NCI-H146 (cell line): ENCODE data around the gene CDC42EP4.
"Not testable (repeated sequence)": the region's sequence is repeated elsewhere in the genome, so short reads cannot be mapped to it uniquely, and the experiment has no call there.

Source experiments
- DNase-seq: peaks from one replicate; lab custom pipeline; 2025; lab: John Stamatoyannopoulos, UW

The CDC42EP4 gene

GRCh38 chr17:73342541-73343167, 30.9 kb upstream of the CDC42EP4 start:
- DNase-seq: no peak

- DNase-seq: no peak
These were observed 30.3 kb upstream of the CDC42EP4 start for GRCh38 chr17:73342050-73342522.

DNA sequence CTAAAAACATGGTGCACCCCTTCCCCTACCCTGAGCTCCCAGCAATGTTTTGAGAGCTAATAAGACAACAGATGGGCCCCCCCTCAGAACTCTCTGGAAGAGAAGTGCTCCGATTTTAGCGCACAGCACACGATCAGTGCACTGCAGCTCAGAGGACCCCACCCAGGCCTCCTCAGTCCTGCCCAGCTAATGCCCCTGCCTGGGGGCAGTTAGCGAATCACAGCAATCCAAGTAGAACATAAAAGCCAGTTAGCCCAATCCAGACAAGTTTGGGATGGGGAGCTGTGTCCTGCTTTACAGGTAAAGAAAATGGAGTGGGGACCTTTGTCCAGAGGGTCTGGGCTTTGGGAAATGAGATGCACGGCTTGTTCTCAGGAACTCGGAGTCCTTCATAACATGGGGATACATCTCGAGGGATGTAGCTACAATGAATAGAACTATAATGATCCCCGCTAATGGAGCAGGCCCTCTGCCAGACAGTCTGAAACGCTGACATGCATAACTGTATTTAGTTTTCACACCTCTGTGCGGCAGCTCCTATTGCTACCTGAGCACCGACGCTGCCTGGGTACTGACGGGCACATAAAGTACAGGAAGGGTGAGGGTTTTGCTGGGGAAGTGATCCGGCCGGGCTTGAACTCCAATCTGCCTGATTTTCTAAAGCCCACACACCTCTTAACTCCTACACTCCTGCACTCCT, 29.7 kb upstream of the CDC42EP4 start:
- DNase-seq: no peak

DNA sequence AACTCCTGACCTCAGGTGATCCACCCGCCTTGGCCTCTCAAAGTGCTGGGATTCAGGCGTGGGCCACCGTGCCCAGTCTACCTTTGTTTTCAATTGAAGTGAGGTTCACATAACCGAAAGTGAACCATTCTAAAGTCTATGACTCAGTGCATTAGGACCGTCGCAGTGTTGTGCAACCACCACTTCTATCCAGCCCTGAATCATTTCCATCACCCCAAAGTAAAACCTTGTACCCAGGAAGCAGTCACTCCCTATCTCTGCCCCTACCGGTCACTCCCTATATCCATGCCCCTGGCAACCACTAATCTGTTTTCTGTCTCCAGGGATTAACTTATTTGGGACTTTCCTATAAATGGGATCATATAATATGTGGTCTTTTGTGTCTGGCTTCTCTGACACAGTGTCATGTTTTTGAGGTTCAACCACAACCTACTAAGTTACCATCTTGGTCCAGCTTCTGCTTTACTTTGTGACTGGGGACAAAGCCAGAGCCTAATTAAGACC, 28.3 kb upstream of the CDC42EP4 start:
- no peak for DNase-seq

DNA sequence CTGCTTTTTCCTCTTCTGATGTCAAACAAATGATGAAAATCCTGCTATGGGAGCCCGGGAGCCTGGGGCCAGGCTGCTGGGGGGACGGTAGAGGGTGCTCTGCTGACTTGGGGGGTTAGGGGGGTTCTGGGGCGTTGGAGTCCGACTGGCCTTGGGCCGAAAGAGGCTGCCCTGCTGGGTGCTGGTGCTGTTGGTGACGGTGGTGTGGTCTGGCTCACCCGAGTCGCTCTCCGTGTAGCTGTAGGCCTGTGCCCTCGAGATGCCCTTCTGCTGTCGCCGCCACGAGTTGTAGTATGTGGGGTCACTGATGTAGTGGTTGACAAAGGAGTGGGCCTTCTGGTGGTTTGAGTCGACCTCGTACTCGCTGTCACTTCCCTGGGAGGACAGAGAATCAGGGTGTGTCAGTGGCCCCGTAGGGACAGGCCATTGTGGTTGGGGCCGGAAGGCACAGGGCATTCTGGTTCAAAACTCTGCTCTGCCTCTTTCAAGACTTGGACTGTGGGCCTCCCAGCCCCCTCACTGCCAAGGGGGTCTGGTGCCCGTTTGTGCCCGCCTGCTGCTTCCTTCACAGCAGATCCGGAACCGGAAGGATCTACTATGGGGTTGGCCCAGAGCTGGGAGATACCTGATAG, 26.9 kb upstream of the CDC42EP4 start:
- DNase-seq: no peak

DNA sequence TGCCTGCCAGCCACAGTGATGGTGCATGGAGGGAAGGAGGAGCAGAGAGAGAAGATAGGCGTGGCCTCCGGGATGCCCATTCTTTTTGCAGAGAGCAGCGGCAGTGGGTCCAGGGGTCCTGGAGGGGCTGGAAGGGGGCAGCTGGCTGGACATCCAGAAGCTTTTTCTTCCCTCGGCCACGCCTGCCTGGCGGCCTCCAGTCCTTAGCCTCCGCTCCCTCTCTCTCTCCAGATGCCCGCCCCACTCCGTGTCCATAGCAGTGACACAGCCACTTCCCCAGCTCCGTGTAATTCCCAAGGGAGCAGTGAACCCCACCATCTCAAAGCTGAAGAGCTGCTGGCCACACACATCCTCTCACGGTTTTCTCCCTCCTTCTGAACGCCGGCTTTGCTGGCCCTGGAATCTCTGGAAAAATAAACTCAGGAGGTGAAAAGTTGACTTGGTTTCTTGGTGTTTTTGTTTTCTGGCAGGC, 26.3 kb upstream of the CDC42EP4 start:
- DNase-seq: no peak

DNA sequence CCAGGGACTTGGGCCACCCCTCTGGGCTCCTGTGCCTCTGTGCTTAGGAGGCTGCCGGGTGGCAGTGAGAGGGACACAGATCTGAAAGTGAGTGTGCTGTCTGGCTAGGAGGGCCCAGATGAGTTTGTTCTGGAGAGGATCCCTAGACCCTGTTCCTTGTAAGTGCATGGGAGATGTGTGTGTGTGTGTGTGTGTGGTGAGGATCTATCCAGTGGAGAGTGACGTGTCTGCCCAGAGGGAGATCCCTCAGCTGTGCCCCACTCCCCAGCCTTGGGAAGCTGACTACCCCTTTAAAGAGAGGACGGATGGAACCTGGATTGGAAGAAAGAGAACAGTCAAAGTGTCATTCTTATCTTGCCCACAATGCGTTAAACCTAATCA, 25.5 kb upstream of the CDC42EP4 start:
- no peak for DNase-seq

GRCh38 chr17:73336408-73337329, 24.9 kb upstream of the CDC42EP4 start:
- DNase-seq: no peak

DNA sequence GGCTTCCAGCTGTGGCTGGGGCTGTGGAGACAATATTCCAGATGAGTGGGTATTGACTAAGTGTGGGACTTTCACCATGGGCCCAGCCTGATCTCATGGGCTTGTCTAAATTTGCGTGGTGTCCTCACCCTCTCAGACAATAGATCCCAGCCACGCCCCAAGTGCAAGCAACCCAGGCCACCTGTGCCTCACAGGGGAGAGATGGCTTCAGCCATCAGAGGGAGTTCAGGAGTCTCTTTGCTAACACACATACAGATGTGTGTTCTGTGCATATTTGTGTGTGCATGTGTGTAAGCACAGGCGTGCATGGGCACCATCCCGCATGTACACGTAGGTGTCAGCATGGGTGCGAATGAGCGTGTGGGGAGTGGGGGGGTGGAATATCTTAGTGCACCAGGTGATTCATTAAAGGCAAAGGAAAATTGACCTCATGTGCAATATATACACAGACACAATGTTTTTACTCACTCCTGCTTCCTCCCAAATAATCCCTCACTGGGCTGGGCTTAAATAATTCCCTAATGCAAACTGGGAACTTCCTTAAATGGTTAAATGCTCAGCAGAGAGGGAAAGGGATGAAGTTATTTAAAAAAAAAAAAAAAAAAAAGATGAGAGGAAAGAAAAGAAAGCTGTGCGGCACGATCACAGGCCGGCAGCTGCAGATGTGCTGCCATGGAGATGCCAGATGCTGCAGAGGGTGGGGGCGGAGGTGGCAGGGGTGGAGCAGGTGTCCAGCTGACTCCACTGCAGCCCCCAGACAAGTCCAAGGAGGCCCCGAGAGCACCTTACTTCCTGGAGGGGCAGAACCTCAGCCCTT, 24.0 kb upstream of the CDC42EP4 start:
- peak; percentile 67 for DNase-seq

- no peak for DNase-seq
These were observed 23.1 kb upstream of the CDC42EP4 start for GRCh38 chr17:73334771-73335513.

DNA sequence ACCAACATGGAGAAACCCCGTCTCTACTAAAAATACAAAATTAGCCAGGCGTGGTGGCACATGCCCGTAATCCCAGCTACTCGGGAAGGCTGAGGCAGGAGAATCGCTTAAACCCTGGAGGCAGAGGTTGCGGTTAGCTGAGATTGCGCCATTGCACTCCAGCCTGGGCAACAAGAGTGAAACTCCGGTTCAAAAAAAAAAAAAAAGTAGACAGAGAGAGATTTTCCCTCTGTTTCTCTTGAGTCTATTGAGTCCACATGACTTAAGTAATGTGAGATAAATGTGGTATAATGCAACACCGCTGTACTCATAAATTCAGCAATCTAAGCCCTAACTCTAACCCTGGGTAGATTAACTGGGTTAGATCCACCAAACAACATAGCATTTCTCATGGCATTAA, 21.6 kb upstream of the CDC42EP4 start:
- not testable (repeated sequence) for DNase-seq

DNA sequence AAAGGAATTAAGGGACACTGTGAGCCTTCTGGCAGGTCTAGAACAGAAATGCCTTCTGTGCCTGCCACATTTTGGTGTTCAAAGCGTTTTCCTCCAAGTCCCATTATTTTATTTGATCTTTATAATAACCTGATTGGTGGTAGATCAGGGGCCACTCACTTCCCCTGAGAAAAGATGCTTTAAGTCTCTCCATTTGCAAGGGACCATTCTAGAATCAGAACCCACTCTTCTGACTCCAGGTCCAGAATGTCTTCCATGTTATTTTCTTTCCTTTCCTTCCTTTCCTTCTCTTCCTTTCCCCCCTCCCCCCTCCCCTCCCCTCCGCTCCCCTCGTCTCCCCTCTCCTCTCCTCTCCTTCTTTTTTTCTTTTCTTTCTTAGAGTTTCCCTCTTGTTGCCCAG, 19.3 kb upstream of the CDC42EP4 start:
- no peak for DNase-seq

DNA sequence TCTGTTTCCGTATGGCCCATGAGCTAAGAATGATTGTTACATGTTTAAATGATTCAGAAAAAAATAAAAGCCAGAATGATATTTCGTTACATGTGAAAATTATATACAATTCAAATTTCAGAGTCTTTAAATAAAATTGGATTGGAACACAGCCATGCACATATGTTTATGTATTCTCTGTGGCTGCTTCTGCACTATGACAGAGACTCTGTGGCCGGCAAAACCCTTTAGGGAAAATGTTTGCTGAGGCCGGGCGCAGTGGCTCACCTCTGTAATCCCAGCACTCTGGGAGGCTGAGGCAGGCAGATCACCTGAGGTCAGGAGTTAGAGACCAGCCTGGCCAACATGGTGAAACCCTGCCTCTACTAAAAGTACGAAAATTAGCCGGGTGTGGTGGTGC, 15.9 kb upstream of the CDC42EP4 start:
- DNase-seq: no peak

GRCh38 chr17:73325527-73325842, 13.7 kb upstream of the CDC42EP4 start:
- DNase-seq: no peak

- no peak for DNase-seq
These were observed 13.1 kb upstream of the CDC42EP4 start for GRCh38 chr17:73324711-73325526.

- DNase-seq: no peak
These were observed 12.3 kb upstream of the CDC42EP4 start for GRCh38 chr17:73324160-73324475.

DNA sequence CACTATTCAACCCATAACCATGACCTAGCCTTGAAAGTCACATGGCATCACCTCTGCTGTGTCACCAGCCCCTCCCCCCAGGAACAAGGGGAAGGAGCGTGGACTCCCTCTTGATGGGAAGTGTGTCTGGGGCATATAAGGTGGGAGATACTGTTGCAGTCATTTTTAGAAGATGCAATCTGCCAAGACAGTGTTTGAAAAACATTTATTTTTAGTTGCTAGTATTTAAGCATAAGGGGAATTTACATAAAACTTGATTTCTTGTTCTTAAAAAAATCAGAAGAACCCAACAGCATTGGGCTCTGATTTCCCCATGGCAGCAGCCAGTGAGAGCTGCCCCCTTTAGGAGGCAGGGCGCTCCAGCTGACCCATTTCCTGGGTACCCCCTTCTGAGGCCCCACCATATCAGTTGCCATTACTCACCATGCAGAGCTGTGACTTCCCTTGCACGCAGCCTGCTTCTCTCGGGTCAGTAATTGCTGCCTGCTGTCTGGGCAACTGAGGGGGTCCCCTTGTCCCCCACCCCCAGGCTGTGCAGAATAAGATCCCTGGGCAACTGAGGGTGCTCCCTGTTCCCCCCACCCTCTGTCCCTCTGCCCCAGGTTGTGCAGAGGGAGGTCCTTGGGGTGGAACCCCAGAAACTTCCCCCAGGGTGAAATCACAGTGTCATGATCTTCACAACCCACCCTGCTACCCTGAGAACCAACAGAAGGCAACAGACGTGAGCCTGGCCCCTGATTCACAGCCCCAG, 11.8 kb upstream of the CDC42EP4 start:
- DNase-seq: no peak

DNA sequence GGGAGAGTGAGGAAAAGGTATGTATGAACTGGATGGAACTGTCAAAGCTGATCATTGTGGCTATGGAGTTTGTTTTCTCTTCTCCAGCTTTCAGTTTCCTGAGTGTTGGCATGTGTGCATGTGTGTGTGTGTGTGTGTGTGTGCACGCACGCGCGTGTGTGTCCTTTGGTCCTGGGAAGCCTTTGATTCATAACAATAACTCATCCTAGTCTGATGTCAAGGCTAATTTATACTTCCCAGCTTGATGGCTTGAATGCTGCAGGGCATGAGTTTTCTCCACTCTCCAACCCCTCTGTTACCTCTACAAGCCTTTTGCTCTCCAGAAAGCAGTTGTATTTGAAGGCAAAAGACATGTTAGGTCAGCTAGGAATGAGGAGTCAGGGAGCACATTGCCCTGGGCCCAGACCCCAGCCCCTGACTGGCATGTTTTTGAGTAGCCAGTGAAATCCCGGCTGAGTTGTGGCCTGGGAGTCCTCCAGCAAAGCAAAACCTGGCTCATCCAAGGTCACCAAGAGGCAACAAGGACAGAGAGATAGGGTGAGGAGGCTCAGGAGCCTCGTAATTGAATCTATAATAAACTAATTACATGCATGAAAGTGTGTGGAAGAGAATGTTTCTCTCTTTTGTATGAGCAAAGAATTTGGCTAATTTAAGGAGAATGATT, 8.9 kb upstream of the CDC42EP4 start:
- peak; percentile 15 for DNase-seq

DNA sequence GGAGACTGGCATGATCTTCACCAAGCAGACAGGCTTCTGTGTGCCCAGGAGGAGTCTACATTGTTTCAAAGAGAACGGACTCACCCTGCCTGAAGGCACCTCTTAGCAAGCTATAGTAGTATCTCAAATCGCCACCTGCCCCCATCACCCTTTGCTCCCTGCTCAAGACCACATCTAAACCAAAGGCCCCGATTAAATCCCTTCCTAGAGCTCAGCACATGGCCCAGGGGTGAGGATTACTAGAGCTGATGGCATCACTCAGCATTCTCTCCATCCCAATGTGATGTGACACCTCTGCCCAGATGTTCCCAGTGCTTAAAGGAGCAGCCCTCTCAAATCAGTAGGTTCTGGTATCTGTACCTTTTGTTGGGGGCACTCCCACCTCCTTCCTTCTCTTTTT, 8.0 kb upstream of the CDC42EP4 start:
- DNase-seq: no peak
